Temporal lobe (tissue), 2 donors: ENCODE results near the gene RICTOR. TPM values are rescaled to one million over a fixed set of nuclear protein-coding genes. Genes with fewer than 3 reads are reported as not detected.

ENCODE experiments used
- small RNA-seq: library from RNA; depleted of rRNA; stranded (forward); fragments of <200 nt; gene quantifications from one replicate; pipeline ENCODE3, GENCODE V24; 2014; ENCODE audit warnings: low replicate concordance
- total RNA-seq: library from RNA; depleted of rRNA; stranded (reverse); fragments of >200 nt; gene quantifications from one replicate; pipeline ENCODE4 v1.2.3, GENCODE V29; 2014

Gene RICTOR
- total RNA-seq, 1 donor from 2014 or later, result 60.5 TPM

Small RNA genes within 50 kb of the gene (small RNA-seq; reads per million reads assigned to genes)
- gene AIG1P1, result not detected

Other genes with a start within 250 kb of the RICTOR start
- 2.2 TPM for gene OSMR, start 228.4 kb downstream of the RICTOR start, total RNA-seq
- 1.5 TPM for gene FYB1, start 145.2 kb upstream of the RICTOR start, total RNA-seq